SK-N-MC (cell line): ENCODE data around the gene SLC6A3.

ENCODE experiments used
- DNase-seq: peaks from one replicate; pipeline ENCODE4 v3.0.0-alpha.2; 2011; ENCODE audit warnings: low read depth, low spot score
- H3K27ac ChIP-seq: fragments of 200-600 bp; sonication (generic); 2 replicates; pipeline ENCODE4 v1.5.1; 2016; ENCODE audit warnings: mixed run types
- H3K36me3 ChIP-seq: fragments of 200-600 bp; sonication (generic); 2 replicates; pipeline ENCODE4 v1.6.1; 2017; ENCODE audit warnings: antibody characterized with exemption, low read length, mixed read lengths; ENCODE audit not compliant: insufficient read depth
- H3K4me3 ChIP-seq: fragments of 200-600 bp; sonication (generic); 2 replicates; pipeline ENCODE4 v1.5.1; 2016
- H3K9ac ChIP-seq: fragments of 200-600 bp; sonication (generic); 2 replicates; pipeline ENCODE4 v1.8.0; 2017; ENCODE audit warnings: mixed run types, mixed read lengths; ENCODE audit not compliant: insufficient read length
- H3K9me3 ChIP-seq: fragments of 200-600 bp; sonication (generic); 2 replicates; pipeline ENCODE4 v1.6.1; 2017; ENCODE audit warnings: low read depth, mild to moderate bottlenecking, antibody characterized with exemption, low read length, moderate library complexity, mixed read lengths
- EZH2 ChIP-seq: fragments of 200-600 bp; sonication (generic); IDR thresholded peaks from one replicate; pipeline ENCODE4 v1.6.1; 2017; ENCODE audit warnings: antibody characterized with exemption
- FOXP2 ChIP-seq: optimal IDR thresholded peaks from 2 replicates; pipeline ENCODE3; 2011; ENCODE audit warnings: mild to moderate bottlenecking, moderate library complexity; ENCODE audit not compliant: insufficient read depth; ENCODE audit errors: extremely low read length, control extremely low read depth
- POLR2AphosphoS5 ChIP-seq: IDR thresholded peaks from 2 replicates; pipeline ENCODE4 v1.6.1; 2012; ENCODE audit warnings: mild to moderate bottlenecking, low read depth, low read length, borderline replicate concordance

The SLC6A3 gene

DNA sequence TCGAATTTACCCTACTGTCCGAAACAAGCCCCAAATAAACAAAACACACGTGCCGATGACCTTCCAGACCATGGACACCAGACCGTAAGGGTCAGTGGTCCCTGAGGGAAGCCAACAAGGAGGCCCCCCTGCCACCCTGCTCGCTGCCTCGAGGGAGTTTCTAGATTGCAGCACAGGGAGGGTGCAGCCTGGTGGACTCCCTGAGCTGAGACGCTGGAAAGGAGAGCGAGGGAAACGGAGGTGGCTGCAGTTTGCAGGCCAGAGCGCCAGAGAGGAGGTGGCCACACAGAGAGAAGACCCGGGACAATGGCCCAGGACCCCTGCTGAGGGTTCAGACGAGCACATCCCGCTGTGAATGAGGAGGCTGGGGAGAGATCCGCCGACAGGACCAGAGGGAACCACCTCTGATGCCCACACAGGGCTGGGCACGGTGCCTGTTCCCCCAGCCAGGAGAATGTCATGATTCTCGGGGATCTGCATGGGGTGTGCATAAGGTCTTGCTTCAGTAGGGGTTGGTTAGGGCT, 48.9 kb downstream of the SLC6A3 start:
- Histone ChIP-seq H3K27ac (no peak overlapping the region), H3K36me3 (no peaks in the 10 kb centered on the region), H3K9ac (no peak overlapping the region), H3K4me3 (no peak overlapping the region), H3K9me3 (no peaks in the 10 kb centered on the region)
- TF ChIP-seq EZH2, result no peak
- TF ChIP-seq POLR2AphosphoS5, result no peak
- no peak for TF ChIP-seq FOXP2
- no peak for DNase-seq

DNA sequence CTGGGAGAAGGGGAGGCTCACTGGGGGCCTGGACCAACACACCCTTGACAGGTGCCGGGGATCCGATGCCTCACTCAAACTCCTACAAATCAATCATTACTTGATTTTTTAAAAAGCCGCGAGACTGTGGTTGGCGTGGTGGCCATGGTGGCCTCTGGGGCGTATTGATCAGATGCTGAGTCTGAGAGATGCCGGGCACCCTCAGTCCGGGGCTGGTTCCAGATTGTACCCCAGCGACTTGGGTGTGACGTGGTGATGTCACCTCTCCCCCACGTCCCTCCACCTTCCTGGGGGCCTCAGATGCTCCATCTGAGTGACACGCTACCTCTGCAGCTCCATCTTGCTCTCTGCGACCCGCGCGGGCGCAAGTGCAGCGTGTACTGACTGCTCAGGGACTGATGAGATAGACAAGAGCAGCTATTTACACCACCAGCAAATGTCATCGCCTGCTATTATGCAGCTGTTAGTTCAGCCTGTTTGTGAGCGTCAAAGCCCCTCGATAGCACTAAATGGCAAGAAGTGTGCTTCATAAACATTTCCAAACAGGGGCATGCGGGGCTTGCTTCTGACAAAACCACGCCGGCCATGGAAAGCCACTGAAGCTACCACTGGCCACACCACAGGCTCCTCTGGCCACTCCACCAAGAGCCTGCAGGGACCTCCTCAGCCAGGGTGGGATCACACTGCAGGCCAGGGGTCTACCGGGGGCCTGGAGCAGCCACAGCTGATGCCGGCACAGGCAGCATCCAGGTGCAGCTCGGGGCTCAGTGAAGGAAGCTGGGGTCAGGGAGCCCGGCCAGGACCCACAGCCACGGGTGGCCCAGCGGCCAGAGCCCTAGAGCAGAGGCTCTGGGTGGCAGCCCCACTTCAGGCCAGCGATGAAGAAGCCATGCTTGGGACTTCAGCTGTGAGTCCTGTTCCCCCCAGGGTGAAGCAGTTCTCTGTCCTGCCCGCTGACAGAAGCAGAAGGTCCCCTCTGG, 50.1 kb downstream of the SLC6A3 start:
- DNase-seq, result no peak
- H3K27ac ChIP-seq, result no peak overlapping the region
- no peak overlapping the region for H3K4me3 ChIP-seq
- no peaks in the 10 kb centered on the region for H3K36me3 ChIP-seq
- H3K9ac ChIP-seq, result no peak overlapping the region
- no peaks in the 10 kb centered on the region for H3K9me3 ChIP-seq
- TF ChIP-seq EZH2 (no peak), POLR2AphosphoS5 (no peak), FOXP2 (no peak)

- no peak for TF ChIP-seq FOXP2
- no peak for TF ChIP-seq POLR2AphosphoS5
- TF ChIP-seq EZH2, result no peak
- DNase-seq, result no peak
- Histone ChIP-seq H3K9ac (no peak overlapping the region), H3K9me3 (no peaks in the 10 kb centered on the region), H3K36me3 (no peaks in the 10 kb centered on the region), H3K27ac (no peak overlapping the region), H3K4me3 (no peak overlapping the region)
Measured at GRCh38 chr5:1393571-1394501, 51.4 kb downstream of the SLC6A3 start.

GRCh38 chr5:1392801-1393565, 52.3 kb downstream of the SLC6A3 start:
- H3K4me3 ChIP-seq, result no peak overlapping the region
- no peak overlapping the region for H3K27ac ChIP-seq
- H3K9me3 ChIP-seq, result no peaks in the 10 kb centered on the region
- TF ChIP-seq EZH2 (no peak), POLR2AphosphoS5 (no peak), FOXP2 (no peak)
- H3K36me3 ChIP-seq, result no peaks in the 10 kb centered on the region
- H3K9ac ChIP-seq, result no peak overlapping the region
- DNase-seq, result no peak

DNA sequence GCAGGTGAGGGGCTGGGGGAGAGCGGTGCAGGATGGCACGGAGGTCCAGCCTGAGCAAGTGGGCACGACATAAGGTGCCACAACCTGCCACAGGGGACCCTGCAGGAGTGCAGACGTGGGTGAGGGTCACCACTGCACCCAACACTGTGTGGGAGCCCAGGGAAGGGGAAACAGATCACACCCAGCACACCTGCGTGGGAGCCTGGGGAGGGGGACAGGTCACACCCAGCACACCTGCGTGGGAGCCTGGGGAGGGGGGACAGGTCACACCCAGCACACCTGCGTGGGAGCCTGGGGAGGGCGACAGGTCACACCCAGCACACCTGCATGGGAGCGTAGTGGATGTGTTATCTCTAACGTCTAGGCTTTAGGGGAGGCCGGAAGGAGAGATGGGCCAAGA, 53.0 kb downstream of the SLC6A3 start:
- no peaks in the 10 kb centered on the region for H3K36me3 ChIP-seq
- no peak overlapping the region for H3K9ac ChIP-seq
- H3K4me3 ChIP-seq, result no peak overlapping the region
- H3K27ac ChIP-seq, result no peak overlapping the region
- H3K9me3 ChIP-seq, result no peaks in the 10 kb centered on the region
- DNase-seq, result no peak
- TF ChIP-seq FOXP2, result no peak
- TF ChIP-seq POLR2AphosphoS5, result no peak
- no peak for TF ChIP-seq EZH2

GRCh38 chr5:1391691-1392090, 53.5 kb downstream of the SLC6A3 start:
- TF ChIP-seq EZH2, result no peak
- no peak for DNase-seq
- Histone ChIP-seq H3K36me3 (no peaks in the 10 kb centered on the region), H3K9ac (no peak overlapping the region), H3K9me3 (no peaks in the 10 kb centered on the region), H3K4me3 (no peak overlapping the region), H3K27ac (no peak overlapping the region)

GRCh38 chr5:1390861-1391600, 54.2 kb downstream of the SLC6A3 start:
- Histone ChIP-seq H3K9ac (no peak overlapping the region), H3K27ac (no peak overlapping the region), H3K36me3 (no peaks in the 10 kb centered on the region), H3K4me3 (no peak overlapping the region), H3K9me3 (no peaks in the 10 kb centered on the region)
- no peak for DNase-seq
- TF ChIP-seq FOXP2 (no peak), EZH2 (no peak), POLR2AphosphoS5 (no peak)
